ENCODE data around the gene NOTUM.

GRCh38 chr17:81910840-81911276 lies 50.1 kb downstream of the NOTUM start:
- TF ChIP-seq CTCF (conservative IDR thresholded peaks at IDR 0.05 in 1 of 2, IDR thresholded peaks at IDR 0.05 in 1 of 2; ENCODE audit: low read depth in 1 of 2, low read length in 2 of 2) (no peak), EZH2 (IDR thresholded peaks at IDR 0.05; ENCODE audit: low read length, missing control alignments) (no peak)
